NOMO-1 treated with dmso at 0.1 percent for 144 hours (cell line): ENCODE results near the gene ASB6.
"Not testable (repeated sequence)": the region's sequence is repeated elsewhere in the genome, so short reads cannot be mapped to it uniquely, and the experiment has no call there.

Source experiments
- DNase-seq: peaks from one replicate; lab custom pipeline; 2025; ENCODE audit not compliant: unreplicated experiment; lab: John Stamatoyannopoulos, UW

Gene ASB6

DNA sequence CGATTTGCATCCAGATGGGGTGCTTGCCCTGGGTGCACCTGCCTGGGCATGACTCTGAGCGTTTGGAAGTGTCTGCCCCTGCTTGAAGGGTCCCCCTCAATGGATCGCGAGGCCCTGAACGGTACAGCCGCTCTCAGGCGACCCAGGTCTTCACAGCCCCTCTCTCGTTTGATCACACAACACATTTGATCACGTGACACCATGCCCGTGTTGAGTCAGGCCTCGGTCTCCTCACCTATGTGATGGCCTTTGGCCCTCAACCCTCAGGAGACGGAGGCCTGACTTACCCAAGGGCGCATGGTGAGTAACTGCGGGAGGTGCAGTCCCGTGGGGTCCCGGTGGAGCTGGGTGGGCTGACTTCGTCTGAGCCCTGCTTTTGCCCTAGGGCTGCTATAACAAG, 3.0 kb upstream of the ASB6 start:
- no peak for DNase-seq

DNA sequence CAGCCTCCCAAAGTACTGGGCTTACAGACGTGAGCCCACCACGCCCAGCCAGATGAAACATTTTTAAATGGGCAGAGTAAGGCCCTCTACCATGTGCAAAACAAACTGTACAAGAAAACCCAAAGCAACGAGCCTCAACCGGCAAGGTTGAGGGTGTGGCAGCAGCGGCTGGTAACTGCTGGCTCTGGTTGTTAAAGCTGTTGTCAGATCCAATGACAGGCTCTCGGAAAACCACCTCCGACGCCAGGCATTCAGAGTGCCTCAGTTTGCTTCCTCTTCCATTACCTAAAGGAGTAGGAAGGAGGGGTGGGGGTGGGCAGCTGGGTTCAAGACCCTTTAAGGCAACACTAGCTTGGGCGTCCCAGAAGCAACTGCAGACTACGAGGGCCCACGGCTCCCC, 2.4 kb upstream of the ASB6 start:
- DNase-seq, result no peak

DNA sequence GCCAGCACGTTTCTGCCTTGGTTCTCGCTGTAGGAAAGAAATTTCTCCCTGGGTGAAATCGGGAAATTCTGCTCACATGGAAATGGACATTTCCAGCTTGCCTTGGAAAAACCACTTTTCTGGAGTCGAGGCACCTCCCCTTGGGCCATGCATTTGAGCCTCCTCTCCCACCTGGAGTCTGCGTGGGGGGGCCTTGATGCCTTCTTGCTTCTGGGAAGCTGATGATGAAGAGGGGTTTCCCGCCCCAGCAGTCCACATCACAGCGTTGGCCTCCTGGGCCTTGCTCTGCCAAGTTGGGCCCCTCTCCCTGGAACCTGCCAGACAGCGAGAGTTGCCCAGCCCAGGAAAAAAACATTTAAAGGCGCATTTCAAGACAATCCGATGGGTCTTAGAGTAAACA, 1.8 kb upstream of the ASB6 start:
- no peak for DNase-seq

DNA sequence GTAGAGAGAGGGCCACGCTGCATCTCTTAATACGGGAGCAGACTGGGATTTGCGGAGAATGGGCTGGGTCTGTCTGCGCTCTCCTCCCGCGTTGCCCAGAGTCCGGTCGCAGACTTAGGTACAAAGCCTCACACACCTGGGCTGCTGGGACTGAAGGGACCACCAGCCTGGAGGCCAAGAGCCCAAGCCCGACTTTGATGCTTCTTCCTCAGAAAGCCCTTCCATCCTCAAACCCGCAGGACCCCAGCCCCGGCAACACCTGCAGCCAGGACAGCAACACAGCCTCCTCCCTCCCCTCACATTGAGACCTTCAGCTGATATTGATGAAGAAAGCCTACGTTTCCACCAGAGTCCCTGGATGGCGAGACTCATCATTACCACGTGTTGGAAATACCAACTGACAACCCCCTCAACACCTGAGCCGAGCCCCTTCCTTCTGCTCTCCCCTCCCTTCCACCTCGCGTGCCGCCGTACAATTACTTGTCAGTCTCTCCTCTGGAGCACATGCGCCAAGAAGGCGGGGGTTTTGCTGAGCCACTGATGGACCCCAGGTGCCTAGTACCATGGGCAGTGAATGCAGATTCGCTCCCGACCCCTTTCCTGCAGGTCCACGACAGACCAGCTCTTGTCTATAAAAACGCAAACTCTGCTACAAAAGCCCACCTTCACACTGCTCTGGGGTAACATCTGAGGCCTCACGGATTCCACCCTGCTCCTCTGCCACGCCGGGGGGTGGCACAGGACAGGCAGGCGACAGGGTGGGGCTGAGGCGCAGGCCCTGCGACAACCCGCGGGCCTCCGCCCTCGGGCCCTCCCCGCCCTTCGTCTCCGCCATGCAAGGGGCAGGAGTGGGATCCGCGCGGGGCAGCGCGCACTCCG, 841 bp downstream of the ASB6 start:
- no peak for DNase-seq

DNA sequence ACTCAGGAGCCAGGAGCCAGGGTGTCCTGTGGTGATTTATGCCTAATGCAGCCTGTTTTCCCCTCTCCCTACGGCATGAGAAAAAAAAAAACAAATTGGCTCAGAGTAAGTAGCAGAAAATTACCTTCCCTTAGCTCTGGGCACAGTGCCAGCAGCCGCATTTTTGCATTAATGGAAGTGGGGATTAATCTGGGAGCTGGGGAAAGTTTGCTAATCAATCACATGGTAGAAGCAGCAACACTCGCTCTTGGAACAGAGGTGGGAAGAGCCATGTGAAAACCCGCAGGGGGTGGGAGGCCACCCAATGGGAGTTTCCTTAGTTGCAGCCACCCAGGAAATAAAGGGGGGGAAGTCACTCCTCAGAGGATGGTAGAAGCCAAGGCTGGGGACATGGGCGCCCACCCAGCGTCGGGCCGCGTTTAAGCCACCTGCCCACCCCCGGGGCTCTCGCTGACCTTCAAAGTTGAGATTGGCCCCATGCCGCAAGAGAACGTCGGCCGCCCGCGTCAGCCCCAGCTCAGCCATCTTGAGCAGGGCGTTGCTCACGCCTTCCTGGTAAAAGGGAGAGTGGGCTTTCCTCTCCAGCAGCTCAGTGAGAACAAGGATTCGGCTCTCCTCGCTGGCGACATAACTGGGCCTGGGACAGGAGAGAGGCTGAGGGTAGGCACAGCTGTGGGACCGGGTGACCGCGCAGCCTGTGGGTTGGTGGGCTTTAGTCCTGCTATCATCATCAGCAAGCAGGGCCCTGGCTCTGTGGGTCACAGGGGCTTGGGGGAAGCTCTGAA, 1.7 kb downstream of the ASB6 start:
- DNase-seq, result no peak

DNA sequence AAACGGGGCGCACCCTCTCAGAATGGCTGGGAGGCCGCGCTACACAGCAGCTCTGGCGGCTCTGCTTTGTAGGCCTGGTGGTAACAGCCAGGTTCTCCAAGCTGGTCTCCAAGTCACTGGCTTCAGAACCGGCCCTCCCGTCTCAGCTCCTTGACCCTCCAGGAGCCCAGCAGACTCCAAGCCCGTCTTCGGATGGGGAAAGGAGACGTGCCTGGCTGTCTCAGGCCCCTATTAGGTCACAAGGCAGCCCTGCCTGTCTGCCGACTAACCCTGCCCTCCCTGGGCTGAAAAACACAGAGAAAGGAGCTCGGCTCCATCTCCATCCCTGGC, 2.2 kb downstream of the ASB6 start:
- no peak for DNase-seq

DNA sequence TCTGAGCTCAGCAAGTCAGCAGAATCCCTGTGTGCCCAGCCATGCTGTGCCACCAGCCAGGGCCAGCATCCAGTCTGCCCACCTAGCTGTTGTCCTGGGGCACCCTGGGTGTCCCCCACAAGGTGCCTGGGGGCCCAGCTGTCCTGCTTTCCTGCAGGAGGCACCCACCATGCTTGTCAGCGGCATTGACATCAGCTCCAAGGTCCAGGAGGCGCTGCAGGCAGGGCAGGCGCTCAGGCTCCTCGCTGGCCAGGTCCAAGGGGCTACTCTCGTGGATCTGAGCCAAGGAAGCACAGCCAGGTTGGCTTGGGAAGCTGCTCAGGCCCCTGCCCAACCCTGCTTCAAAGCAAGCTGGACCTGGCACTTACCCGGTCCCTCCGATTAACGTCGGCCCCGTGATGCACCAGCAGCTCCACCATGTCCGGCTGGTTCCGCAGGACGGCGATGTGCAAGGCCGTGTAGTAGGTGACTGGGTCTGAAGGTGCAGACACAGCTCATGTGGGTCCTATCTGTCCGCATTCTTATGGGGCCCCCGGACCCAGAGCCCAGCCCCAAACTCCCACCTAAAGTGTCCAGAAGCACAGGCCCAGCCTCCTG, 2.8 kb downstream of the ASB6 start:
- no peak for DNase-seq

DNA sequence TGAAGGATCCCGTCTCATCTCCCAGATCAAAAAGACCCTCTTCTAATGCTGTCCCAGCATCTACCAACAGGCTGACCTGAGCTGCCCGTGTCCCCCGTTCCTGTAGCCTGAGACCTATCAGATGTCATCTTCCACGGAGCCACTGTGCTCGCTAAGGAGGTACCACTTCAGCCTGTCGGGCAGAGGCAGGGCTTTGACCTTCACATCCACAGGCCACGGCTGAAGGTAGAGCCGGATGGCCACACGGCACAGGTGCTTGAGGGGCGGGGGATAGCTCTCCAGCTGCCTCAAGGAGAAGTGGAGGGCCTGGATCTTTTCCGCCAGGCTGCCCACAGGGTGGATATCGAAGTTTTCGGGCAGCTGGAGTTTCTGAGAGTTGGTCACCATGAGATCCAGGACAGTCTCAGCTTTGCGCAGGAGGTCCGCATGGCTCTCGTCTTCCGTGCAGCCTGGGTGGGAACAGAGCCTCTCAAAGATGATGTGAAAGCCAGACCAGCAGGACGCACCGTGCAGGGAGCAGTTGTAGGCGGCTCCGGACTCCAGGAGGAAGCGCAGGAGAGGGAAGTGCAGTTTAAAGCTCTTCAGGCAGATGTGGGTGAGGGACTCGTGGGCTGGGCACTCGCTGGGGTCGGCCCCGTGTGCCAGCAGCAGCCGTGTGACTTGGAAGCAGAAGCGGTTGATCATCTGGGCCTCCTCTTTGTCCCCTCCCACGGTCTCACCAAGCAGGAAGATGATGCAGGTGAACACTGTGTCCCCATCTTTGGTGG, 4.1 kb downstream of the ASB6 start:
- DNase-seq, result no peak

DNA sequence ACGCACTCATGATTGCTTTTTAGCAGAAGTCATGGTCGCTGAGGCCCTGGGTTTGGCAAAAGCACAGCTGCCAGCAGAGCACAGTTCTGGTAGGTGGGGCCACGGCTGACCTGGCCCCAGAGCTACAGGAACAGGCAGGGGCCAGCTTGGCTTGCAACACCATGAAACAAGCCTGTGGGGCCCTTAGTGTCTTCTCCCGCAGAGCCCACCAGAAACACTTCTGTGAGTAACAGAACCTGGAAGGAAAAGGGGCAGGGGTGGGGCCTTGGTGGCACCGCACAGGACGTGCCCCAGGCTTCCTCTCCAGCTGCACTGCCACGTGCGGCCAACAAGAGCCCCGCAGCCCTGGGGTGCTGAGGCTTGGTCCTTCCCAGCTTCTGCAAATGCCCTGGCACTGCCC, 4.8 kb downstream of the ASB6 start:
- DNase-seq, result peak; percentile 8

DNA sequence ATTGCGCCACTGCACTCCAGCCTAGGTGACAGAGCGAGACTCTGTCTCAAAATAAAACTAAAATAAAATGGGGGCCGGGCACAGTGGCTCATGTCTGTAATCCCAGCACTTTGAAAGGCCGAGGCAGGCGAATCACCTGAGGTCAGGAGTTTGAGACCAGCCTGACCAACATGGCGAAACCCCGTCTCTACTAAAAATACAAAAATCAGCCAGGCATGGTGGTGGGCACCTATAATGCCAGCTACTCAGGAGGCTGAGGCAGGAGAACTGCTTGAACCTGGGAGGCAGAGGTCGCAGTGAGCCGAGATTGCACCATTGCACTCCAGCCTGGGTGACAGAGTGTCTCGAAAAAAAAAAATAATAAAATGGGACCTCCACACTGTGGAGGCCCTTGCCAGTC, 5.6 kb downstream of the ASB6 start:
- not testable (repeated sequence) for DNase-seq

DNA sequence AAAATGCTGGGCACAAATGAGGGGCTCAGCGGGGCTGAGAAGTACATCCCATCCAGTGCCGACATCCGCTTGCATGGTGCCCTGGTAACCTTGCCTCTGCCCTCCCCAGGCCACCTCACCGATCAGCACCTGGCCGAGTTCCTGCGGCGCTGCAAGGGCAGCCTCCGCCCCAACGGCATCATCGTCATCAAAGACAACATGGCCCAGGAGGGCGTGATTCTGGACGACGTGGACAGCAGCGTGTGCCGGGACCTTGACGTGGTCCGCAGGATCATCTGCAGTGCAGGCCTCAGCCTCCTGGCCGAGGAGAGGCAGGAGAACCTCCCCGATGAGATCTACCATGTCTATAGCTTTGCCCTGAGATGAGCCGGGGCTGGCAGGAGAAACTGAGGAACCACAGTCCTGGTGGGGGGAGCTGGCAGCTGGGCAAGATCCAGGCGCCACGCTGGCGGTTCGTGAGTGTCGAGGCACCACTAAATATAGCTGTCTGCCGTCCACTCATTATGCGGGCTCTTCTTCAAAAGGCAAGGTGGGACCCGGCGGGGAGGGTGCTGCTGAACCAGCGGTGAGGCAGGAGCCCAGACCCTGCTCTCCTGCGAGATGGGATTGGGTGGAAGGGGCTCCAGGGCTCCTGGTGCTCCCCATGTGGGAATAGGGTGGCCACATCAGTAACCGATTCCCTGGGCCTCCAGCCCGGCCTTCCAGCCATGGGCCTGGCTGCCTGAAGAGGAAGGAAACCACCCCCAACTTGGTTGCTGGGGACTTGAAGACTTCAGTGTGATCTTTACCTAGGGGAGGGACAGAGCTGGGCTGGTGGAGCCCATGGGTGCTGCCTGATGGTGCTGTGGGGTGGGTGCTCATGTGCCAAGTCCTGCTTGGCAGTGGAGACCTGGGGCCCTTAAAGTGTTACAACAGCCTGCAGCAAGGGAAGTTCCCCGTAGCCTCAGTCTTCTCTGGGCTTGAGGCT, 6.6 kb downstream of the ASB6 start:
- DNase-seq, result no peak

DNA sequence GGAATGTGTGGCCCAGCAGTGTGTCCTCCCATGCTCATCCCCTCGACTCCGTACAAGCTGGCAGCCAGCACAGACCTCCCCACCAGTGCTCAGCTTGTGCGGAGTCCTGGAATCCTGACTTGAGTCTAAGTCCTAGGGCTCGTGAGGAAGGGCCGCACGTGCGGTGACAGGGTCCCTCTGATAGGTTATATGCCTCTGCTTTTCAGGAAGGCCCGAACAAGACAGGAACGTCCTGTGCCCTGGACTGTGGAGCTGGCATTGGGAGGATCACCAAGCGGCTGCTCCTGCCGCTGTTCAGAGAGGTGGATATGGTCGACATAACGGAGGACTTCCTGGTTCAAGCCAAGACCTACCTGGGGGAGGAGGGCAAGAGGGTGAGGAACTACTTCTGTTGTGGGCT, 8.1 kb downstream of the ASB6 start:
- no peak for DNase-seq

DNA sequence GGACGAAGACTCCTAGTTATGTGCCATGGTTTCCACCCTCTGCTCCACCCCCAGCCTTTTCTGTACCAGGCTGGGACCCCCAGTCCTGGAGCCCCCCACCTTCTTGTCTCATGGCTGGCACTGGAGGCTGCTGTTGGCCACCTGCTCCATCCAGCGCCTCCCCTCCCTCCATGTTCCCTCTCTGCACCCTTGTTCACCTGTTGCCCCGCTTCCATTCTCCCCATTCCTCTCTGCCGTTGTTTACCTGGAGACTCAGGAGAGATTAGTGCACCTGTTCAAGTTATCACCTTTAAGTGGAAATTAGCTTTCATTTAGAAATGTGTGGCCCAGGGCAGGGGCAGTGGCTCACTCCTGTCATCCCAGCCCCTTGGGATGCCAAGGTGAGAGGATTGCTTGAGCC, 8.7 kb downstream of the ASB6 start:
- no peak for DNase-seq

DNA sequence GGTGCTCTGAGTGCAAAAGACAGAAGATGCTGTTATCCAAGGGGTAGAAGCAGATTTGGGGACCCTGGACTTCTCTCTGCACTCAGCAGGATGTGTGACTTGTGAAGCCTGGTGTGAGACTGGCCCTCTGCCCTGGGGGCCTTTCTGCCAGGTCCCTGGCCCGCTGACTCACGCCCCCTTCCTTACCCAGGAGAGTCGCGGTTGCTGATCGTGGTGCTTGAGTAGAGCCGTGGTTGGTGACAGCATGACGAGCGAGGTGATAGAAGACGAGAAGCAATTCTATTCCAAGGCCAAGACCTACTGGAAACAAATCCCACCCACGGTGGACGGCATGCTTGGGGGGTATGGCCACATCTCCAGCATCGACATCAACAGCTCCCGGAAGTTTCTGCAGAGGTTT, 9.5 kb downstream of the ASB6 start:
- DNase-seq, result no peak

DNA sequence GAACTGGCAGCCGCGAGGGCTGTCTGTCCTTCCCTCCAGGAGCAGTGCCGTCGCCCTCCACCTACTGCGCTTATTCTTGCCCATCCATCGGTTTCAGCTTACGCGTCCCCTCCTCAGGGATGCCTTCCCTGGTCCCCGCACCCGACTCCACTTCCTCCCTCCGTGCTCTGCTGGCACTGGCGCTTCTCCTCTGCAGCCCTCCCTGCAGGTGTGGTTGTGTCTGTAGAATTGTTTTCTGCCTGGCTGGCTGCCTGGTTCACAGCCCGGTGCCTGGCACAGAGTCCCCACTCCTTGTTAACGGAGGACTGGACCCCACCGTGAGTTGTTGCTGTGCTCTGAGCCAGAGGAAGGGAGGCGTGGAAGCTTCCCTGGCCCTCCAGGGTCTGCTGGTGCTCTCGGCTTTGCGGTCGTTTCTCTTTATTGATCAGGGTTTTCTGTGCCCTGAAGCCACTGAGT, 10.2 kb downstream of the ASB6 start:
- no peak for DNase-seq

DNA sequence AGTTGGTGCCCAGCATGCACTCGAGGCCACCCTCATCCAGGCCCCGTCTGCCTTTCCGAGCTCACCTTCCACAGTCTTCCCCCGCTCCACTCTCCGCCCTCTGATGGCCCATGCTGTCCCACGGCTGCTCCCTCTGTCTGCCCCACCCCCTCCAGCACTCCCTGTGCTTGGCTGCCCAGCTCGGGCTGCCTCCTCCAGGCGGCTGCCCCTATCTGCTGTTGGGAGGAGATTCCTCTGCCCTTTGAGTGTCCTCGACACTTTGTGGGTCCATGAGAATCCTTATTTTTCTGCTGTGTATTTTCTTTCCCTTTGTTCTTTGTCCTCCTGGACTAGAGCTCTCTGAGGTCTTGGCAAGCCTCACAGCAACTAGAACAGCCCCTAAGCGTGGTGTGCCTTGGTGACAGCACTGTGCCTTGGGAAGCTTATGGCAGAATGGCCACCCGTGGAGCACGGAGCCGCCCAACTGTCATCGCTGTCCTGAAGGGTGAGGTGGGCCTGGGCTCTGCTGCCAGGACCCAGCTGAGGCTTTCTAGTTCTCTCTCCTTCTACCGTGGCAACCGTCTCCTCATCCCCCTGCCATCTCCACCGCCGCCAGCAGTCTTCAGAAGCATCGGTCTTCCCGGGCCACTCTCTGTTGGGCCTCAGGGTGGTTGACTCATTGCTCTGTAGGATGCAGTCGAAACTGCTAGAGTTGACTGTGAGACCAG, 10.8 kb downstream of the ASB6 start:
- DNase-seq, result no peak

DNA sequence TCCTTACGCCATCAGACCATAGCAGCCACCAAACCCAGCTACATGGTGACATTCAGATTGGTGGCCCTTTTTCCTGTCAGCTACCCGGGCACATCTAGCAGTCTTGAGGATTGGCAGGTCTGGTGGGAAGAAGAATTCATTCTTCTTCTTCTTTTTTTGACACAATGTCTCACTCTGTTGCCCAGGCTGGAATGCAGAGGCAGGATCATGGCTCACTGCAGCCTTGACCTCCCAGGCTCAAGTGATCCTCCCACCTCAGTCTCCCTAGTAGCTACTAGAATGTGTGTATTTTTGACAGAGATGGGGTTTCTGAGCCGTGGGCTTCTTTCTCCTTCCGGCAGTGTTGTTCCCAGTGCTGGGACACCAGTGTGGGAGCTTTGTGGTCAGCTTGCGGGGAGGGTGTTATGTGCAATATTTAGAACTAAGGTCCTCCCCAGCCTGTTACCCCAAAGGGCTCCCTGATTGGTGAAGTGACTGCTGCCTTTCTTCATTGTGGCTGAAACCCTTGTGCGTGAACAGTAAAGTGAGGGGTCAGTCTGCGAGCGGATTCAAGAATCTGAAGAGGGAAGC, 12.6 kb downstream of the ASB6 start:
- no peak for DNase-seq

DNA sequence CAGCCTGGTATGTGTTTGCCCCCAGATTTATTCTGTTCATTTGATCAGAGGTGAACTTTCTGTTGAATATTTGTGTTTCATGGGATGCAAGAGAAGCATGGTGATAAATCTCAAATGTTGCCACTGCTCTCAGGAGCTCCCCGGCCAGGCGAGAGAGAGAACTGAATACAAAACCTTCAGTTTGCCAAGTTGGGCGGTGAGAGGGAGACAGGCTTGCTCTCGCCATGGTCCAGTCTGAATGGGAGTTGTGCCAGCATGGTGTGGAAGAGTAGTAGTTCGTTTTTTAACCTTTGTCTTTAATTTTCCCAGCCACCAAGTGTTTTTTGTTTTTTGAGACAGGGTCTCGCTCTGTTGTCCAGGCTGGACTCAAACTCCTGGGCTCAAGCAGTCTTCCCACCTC, 13.2 kb downstream of the ASB6 start:
- DNase-seq, result no peak
